MG63 (cell line): ENCODE results near the gene CNDP2. TPM values are rescaled to one million over a fixed set of nuclear protein-coding genes. Genes with fewer than 3 reads are reported as not detected.
A peak's percentile ranks its signal among the peaks of the same experiment; 100 is the strongest.

Experiments used
- DNase-seq: peaks from one replicate; pipeline ENCODE4 v3.0.0-alpha.2; 2020
- H3K27me3 ChIP-seq: fragments of 250-450 bp; sonication (Bioruptor Pico); 2 replicates; pipeline ENCODE4 v1.5.1; 2020; ENCODE audit warnings: mild to moderate bottlenecking, moderate library complexity
- H3K36me3 ChIP-seq: fragments of 250-450 bp; sonication (Bioruptor Pico); 2 replicates; pipeline ENCODE4 v1.5.1; 2020; ENCODE audit warnings: mild to moderate bottlenecking, moderate library complexity
- H3K4me3 ChIP-seq: fragments of 250-450 bp; sonication (Bioruptor Pico); 2 replicates; pipeline ENCODE4 v1.5.1; 2020; ENCODE audit warnings: mild to moderate bottlenecking, moderate library complexity
- H3K9me3 ChIP-seq: fragments of 250-450 bp; sonication (Bioruptor Pico); 2 replicates; pipeline ENCODE4 v1.5.1; 2020; ENCODE audit warnings: mild to moderate bottlenecking, moderate library complexity
- total RNA-seq: library from RNA; depleted of rRNA; stranded (reverse); fragments of >200 nt; shearing (Covaris generic); gene quantifications from 2 replicates; pipeline ENCODE4 v1.2.3, GENCODE V29; 2014; ENCODE audit warnings: low replicate concordance

The CNDP2 gene
- total RNA-seq, 1 experiment from 2014 or later: 38.8 TPM

- Histone ChIP-seq H3K27me3 (no peaks in the 10 kb centered on the region), H3K4me3 (no peak within 1 kb of the TSS), H3K36me3 (no peaks in the 10 kb centered on the region), H3K9me3 (no peaks in the 10 kb centered on the region)
- no peak for DNase-seq
Measured at GRCh38 chr18:74534150-74534969, 38.2 kb downstream of the CNDP2 start, which contains the start of gene CNDP1. Gene CNDP1 (plus strand): TSS chr18:74534500. CDS start chr18:74534668, 168 bp downstream.

- no peaks in the 10 kb centered on the region for H3K9me3 ChIP-seq
Measured at GRCh38 chr18:74534981-74535649, 39.0 kb downstream of the CNDP2 start.

DNA sequence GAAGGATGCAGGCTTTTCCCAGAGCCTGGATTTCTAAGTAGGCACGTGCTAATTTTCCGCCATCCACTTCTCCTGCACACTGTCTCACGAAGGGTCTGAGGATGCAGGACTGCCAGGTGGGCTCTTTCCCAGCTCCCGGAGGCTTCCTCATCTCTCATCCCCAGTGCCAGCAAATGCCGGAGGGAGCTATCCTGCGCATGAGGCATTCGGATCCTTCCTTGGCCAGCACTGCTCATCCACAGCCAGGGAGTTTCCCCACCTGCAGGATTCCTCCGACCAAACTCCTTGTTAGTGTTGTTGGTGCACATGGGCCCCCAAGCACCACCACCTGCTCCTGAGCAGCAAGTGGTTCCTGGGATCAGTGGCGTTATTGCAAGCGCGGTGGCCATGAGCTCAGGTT is 43.1 kb downstream of the CNDP2 start:
- no peak for DNase-seq
- Histone ChIP-seq H3K9me3 (no peaks in the 10 kb centered on the region), H3K27me3 (no peaks in the 10 kb centered on the region), H3K4me3 (no peak overlapping the region), H3K36me3 (no peaks in the 10 kb centered on the region)

More at GRCh38 chr18:74534981-74535649, 39.0 kb downstream of the CNDP2 start:
- no peak for DNase-seq
- H3K27me3 ChIP-seq: no peaks in the 10 kb centered on the region
- H3K36me3 ChIP-seq: no peaks in the 10 kb centered on the region
- no peak overlapping the region for H3K4me3 ChIP-seq

- no peaks in the 10 kb centered on the region for H3K9me3 ChIP-seq
- H3K27me3 ChIP-seq: no peaks in the 10 kb centered on the region
- no peaks in the 10 kb centered on the region for H3K36me3 ChIP-seq
- DNase-seq: no peak
- no peak overlapping the region for H3K4me3 ChIP-seq
Measured at GRCh38 chr18:74540652-74541421, 44.7 kb downstream of the CNDP2 start.

DNA sequence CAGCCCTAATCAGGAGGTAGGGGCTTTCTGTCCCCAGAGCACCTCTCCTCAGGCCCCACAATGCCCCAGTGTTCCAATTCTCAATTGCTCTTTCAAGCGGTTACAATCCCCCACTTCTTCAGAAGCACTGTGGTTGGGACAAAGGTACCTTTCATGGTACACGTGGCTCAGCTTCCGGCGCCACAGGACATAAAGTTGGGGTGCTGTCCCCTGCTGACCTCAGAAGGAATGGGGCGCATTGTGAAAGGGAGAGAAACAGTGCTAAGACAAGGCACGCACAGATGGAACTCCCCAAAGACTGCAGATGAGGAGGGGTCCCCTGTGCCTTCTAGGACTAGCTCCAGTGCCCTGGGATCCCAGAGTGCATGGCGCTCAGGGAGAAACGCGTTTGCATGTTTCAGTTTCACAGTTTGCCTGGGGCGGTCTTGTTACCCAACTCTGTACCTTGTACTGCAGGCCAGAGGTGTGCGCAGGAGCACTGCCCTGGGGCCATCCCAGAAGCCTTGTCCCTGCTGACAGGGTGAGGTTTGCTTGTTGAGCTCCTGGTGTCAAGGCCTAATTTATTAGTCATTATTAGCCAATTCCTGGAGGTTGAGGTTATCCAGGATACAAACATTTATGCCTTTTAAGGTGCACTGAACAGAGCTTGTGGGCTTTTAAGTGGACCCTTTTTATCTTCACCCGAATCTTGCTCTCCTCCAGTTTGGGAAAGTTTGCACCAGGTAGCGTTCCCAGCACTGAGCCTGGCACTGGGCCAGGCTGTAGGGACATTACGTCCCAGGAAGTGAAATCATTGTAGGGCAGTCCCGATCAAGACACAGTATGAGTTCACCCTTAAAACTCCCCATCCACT is 45.8 kb downstream of the CNDP2 start:
- H3K4me3 ChIP-seq: no peak overlapping the region
- H3K27me3 ChIP-seq: no peaks in the 10 kb centered on the region
- no peaks in the 10 kb centered on the region for H3K9me3 ChIP-seq
- no peak for DNase-seq
- H3K36me3 ChIP-seq: no peaks in the 10 kb centered on the region

- Histone ChIP-seq H3K27me3 (no peaks in the 10 kb centered on the region), H3K36me3 (no peaks in the 10 kb centered on the region)
- DNase-seq: no peak
Measured at GRCh38 chr18:74544898-74545297, 48.7 kb downstream of the CNDP2 start.

DNA sequence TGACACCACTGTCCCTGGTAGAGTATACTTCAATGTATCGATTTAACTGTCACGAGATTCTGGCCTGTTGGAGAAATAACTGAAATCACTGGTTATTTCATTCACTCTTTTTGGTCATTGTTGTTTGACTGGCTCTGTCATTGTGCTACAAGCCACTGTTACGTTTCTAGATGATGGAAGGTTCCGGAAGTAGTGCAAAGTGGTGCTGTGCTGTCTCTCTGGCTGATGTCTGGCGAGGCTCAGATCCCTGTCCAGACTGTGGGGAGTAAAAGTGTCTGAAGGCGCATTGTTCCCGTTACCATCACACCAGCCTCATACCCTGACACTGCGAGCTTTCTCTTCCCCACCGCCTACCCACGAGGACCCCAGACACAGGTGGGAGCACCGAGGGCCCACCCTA is 49.8 kb downstream of the CNDP2 start:
- Histone ChIP-seq H3K4me3 (no peak overlapping the region), H3K36me3 (no peaks in the 10 kb centered on the region), H3K27me3 (no peaks in the 10 kb centered on the region), H3K9me3 (peaks cover 8% of the 10 kb centered on the region; the same call in 1 of the 2 replicates)
- DNase-seq: no peak

More at GRCh38 chr18:74544898-74545297, 48.7 kb downstream of the CNDP2 start:
- Histone ChIP-seq H3K4me3 (no peak overlapping the region), H3K9me3 (peaks cover 8% of the 10 kb centered on the region; the same call in 1 of the 2 replicates)

DNA sequence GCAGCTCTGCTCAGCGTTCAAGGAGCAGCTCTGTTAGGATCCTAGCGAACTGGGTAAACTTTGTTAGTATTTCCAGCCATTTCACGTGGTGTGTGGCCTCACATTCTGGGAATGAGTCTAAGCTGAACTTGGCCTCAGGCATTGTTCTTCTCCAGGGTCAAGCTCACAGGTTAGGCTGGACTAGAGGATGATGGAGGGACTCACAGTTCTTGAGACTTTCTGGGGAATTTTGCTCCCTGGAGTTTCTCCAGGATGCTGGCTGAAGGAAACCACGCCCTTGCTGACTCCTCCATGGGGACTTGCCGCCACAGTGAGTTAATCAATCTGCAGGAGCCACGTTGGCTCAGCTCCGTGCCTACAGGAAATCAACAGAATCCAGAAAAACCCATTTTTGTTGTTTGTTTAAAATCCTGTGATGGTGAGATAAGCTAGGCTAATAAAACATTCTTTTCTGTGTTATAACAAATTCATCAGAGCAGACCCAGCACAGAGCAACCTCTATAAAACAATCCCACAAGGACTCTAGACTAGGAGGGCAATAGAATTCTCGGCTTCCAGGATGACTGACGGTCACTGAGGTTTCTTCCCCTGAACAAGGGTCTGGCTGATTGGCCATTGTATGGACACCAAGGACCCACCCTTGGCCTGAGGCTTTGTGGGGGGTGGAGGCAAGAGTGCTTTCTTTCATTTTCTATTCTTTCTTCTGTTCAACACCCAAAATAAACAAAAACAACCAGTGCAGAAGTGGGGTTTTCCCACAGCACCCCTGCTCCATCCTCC is 50.8 kb downstream of the CNDP2 start:
- no peaks in the 10 kb centered on the region for H3K27me3 ChIP-seq
- H3K4me3 ChIP-seq: no peak overlapping the region
- no peaks in the 10 kb centered on the region for H3K36me3 ChIP-seq
- DNase-seq: peak; percentile 58
- peaks cover 8% of the 10 kb centered on the region; the same call in 1 of the 2 replicates for H3K9me3 ChIP-seq

- Histone ChIP-seq H3K36me3 (no peaks in the 10 kb centered on the region), H3K9me3 (peaks cover 8% of the 10 kb centered on the region; the same call in 1 of the 2 replicates), H3K27me3 (no peaks in the 10 kb centered on the region; the same call in 1 of the 2 replicates), H3K4me3 (no peak overlapping the region)
- no peak for DNase-seq
Measured at GRCh38 chr18:74547860-74548259, 51.7 kb downstream of the CNDP2 start.

- Histone ChIP-seq H3K4me3 (no peak overlapping the region), H3K9me3 (peaks cover 8% of the 10 kb centered on the region; the same call in 1 of the 2 replicates), H3K27me3 (no peaks in the 10 kb centered on the region; the same call in 1 of the 2 replicates), H3K36me3 (no peaks in the 10 kb centered on the region)
- DNase-seq: no peak
Measured at GRCh38 chr18:74549591-74550104, 53.5 kb downstream of the CNDP2 start.

DNA sequence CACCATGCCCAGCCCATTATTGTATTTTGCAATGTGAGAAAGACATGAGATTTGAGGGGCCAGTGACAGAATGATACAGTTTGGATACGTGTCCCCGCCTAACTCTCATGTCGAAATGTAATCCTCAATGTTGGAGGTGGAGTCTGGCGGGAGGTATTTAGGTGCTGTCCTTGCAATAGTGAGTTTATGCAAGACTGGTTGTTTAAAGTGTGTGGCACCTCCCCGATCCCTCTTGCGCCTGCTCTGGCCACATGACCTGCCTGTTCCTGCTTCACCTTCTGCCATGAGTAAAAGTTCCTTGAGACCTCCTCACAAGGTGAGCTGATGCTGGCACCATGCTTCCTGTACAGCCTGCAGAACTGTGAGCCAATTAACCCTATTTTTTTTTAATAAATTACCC is 54.7 kb downstream of the CNDP2 start:
- no peak overlapping the region for H3K4me3 ChIP-seq
- H3K9me3 ChIP-seq: peaks cover 8% of the 10 kb centered on the region; the same call in 1 of the 2 replicates
- no peaks in the 10 kb centered on the region; the same call in 1 of the 2 replicates for H3K27me3 ChIP-seq
- DNase-seq: no peak
- no peaks in the 10 kb centered on the region for H3K36me3 ChIP-seq

DNA sequence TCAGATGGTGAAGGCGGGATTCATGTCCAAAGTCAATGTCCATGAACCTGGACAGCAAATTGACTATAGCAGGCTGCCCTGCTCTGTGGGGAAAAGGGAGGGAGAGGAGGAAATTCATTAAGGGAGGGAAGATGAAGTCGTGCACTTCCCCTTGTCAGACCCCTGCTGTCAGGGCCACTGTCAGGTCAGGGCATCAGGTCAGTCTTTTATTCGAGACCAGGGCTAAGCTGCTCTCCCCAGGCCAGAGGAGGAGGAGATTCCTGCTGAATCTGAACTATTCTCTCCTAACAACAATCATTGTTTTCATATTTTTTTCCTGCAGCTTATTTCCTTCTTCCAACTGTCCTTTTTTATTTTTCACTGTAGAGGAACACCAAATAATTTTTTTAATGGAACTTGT is 55.3 kb downstream of the CNDP2 start:
- peaks cover 8% of the 10 kb centered on the region; the same call in 1 of the 2 replicates for H3K9me3 ChIP-seq
- no peaks in the 10 kb centered on the region; the same call in 1 of the 2 replicates for H3K27me3 ChIP-seq
- no peak overlapping the region for H3K4me3 ChIP-seq
- DNase-seq: no peak
- no peaks in the 10 kb centered on the region for H3K36me3 ChIP-seq

DNA sequence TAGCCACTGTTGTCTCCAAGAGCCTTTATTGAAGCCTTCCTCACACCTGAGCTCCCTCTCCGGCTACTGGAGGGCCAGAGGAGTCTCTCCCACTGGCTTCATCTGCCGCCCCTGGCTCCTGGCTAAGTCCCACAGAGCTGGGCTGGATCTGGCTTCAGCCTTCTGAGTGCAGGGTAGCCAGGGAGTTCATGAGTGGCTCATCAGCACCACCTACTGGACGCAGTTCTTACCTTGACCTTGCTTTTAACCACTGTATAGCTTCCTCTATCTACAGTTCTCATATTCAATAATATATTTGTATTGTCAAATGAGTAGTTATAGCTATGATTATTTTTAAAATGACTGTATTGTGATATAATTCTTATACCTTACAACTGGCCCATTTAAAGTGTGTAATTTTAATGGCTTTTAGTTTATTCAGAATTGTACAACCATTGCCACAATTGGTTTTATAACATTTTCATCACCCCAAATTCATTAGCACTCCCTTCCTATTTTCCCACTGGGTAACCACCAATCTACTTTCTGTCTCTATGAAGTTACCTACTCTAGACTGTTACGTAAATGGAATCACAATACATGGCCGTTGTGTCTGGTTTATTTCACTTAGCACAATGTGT is 55.9 kb downstream of the CNDP2 start:
- Histone ChIP-seq H3K9me3 (peaks cover 8% of the 10 kb centered on the region; the same call in 1 of the 2 replicates), H3K27me3 (no peaks in the 10 kb centered on the region; the same call in 1 of the 2 replicates), H3K36me3 (no peaks in the 10 kb centered on the region), H3K4me3 (no peak overlapping the region)
- DNase-seq: peak; percentile 59

- Histone ChIP-seq H3K4me3 (no peak overlapping the region), H3K9me3 (no peaks in the 10 kb centered on the region), H3K36me3 (no peaks in the 10 kb centered on the region), H3K27me3 (no peaks in the 10 kb centered on the region; the same call in 1 of the 2 replicates)
- DNase-seq: no peak
Measured at GRCh38 chr18:74556126-74556525, 60.0 kb downstream of the CNDP2 start.

DNA sequence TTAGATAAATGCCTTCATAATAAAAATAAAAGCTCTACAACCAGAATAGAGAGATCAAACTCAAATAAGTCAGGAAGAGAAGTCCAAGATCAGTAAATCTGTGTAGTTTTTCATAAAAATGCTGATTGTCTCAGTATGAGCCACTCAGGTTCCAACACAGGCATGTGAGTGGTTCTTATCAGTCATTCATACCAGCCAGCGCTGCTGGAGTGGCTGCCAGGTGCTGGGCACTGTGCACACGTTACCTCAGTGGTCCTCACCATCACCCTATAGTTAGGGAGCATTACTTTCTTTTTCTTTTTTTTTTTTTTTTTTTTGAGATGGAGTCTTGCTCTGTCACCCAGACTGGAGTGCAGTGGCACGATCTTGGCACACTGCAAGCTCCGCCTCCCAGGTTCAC is 61.9 kb downstream of the CNDP2 start:
- Histone ChIP-seq H3K27me3 (no peaks in the 10 kb centered on the region), H3K9me3 (no peaks in the 10 kb centered on the region), H3K36me3 (no peaks in the 10 kb centered on the region), H3K4me3 (no peak overlapping the region)
- no peak for DNase-seq
